Gastrocnemius medialis (tissue), 4 donors: ENCODE data around the gene SELL.

Experiments used
- POLR2A ChIP-seq, 2 donors: fragments of 450-650 bp; IDR thresholded peaks; one replicate each; pipeline ENCODE4 v1.6.1; 2017; ENCODE audit warnings: antibody characterized with exemption in 2 of 2, mild to moderate bottlenecking in 2 of 2, moderate library complexity in 2 of 2
- TF ChIP-seq, protein P1 (sequence below), 5 experiments: fragments of 450-650 bp in 3 of 5; fragments of 200-600 bp in 2 of 5; sonication (generic) in 2 of 5; IDR thresholded peaks in 4 of 5; conservative IDR thresholded peaks in 1 of 5; 1 replicate in 4 of 5; 2 replicates in 1 of 5; pipeline ENCODE4 v1.5.1; 2016 to 2019; ENCODE audit warnings: antibody characterized with exemption in 5 of 5, mild to moderate bottlenecking in 3 of 5, moderate library complexity in 3 of 5

DNA sequence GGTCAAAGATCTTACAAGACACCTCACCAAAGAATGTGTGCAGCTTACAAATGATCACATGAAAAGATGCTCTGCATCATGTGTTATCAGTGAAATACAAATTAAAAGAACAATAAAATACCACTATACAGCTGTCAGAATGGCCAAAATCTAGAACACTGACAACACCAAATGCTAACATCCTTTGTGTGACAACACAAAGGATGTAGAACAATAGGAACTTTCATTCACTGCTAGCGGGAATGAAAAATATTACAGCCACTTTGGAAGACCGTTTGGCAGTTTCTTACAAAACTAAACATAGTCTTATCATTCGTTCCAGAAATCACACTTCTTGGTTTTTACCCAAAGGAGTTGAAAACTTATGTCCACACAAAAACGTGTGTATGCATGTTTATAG is 60.9 kb downstream of the SELL start:
- TF ChIP-seq, protein P1, sequence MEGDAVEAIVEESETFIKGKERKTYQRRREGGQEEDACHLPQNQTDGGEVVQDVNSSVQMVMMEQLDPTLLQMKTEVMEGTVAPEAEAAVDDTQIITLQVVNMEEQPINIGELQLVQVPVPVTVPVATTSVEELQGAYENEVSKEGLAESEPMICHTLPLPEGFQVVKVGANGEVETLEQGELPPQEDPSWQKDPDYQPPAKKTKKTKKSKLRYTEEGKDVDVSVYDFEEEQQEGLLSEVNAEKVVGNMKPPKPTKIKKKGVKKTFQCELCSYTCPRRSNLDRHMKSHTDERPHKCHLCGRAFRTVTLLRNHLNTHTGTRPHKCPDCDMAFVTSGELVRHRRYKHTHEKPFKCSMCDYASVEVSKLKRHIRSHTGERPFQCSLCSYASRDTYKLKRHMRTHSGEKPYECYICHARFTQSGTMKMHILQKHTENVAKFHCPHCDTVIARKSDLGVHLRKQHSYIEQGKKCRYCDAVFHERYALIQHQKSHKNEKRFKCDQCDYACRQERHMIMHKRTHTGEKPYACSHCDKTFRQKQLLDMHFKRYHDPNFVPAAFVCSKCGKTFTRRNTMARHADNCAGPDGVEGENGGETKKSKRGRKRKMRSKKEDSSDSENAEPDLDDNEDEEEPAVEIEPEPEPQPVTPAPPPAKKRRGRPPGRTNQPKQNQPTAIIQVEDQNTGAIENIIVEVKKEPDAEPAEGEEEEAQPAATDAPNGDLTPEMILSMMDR (IDR thresholded peaks at IDR 0.05 in 4 of 5, conservative IDR thresholded peaks at IDR 0.05 in 1 of 5), result no peak
- no peak for TF ChIP-seq POLR2A (IDR thresholded peaks at IDR 0.05)
